GM10248 (cell line): ENCODE results near the gene EIF1B.

Experiments
- CTCF ChIA-PET: fragments of 300-600 bp; sonication (Branson Sonifier 250); formaldehyde crosslinking; extraction: SDS; loops from one replicate; lab custom pipeline; 2021; ENCODE audit warnings: antibody characterized with exemption; lab: Yijun Ruan, JAX
- POLR2A ChIA-PET: fragments of 350-650 bp; sonication (Branson Sonifier 250); formaldehyde crosslinking; extraction: SDS; loops from one replicate; lab custom pipeline; 2020; ENCODE audit warnings: antibody characterized with exemption; lab: Yijun Ruan, JAX
- DNase-seq: peaks from one replicate; pipeline ENCODE4 v3.0.0; 2012; ENCODE audit errors: extremely low spot score
- TF ChIP-seq, protein P1 (sequence below): IDR thresholded peaks from 2 replicates; pipeline ENCODE4 v1.5.1; 2012; ENCODE audit warnings: mild to moderate bottlenecking, low read depth; ENCODE audit errors: extremely low read depth, missing control alignments, control extremely low read depth

Gene EIF1B

GRCh38 chr3:40292637-40293349 is 16.7 kb upstream of the EIF1B start:
- CTCF ChIA-PET: interaction anchor here (1.0 to 1.9 kb wide), 2 partner anchors 14 to 101 kb away, joined by 3 to 7 read pairs; no protein-coding TSS in a partner anchor
- POLR2A ChIA-PET: no interaction called here
- TF ChIP-seq, protein P1, sequence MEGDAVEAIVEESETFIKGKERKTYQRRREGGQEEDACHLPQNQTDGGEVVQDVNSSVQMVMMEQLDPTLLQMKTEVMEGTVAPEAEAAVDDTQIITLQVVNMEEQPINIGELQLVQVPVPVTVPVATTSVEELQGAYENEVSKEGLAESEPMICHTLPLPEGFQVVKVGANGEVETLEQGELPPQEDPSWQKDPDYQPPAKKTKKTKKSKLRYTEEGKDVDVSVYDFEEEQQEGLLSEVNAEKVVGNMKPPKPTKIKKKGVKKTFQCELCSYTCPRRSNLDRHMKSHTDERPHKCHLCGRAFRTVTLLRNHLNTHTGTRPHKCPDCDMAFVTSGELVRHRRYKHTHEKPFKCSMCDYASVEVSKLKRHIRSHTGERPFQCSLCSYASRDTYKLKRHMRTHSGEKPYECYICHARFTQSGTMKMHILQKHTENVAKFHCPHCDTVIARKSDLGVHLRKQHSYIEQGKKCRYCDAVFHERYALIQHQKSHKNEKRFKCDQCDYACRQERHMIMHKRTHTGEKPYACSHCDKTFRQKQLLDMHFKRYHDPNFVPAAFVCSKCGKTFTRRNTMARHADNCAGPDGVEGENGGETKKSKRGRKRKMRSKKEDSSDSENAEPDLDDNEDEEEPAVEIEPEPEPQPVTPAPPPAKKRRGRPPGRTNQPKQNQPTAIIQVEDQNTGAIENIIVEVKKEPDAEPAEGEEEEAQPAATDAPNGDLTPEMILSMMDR: no peak
- no peak for DNase-seq

- DNase-seq: no peak
- TF ChIP-seq, protein P1: no peak
- ChIA-PET POLR2A (no interaction called here), CTCF (interaction anchor here (0.8 to 4.1 kb wide), 5 partner anchors 10 to 103 kb away, joined by 3 to 26 read pairs (median 6); partner anchors contain the start of gene EIF1B)
Observed at GRCh38 chr3:40294434-40294833, 15.1 kb upstream of the EIF1B start.

DNA sequence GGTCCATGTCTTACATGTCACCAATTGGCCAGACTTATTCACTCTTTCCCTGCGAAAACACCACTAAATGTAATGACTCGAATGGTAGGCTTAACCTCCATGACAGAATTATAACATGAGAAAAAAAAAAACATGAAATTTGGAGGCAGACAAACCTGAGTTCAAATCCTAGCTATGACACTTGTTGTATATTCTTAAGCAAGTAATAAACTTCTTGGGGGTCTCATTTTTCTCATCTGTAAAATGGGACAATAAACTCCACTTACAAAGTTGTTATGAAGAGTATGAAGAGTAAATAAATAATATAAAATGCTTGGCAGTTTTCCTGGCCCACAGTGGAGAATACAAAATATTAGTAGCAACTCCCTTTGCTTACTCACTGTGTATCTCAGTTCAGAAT is 11.4 kb upstream of the EIF1B start:
- DNase-seq: no peak
- POLR2A ChIA-PET: no interaction called here
- CTCF ChIA-PET: interaction anchor here (1.0 to 1.9 kb wide), 3 partner anchors 10 to 106 kb away, joined by 3 to 6 read pairs (median 3); no protein-coding TSS in a partner anchor

DNA sequence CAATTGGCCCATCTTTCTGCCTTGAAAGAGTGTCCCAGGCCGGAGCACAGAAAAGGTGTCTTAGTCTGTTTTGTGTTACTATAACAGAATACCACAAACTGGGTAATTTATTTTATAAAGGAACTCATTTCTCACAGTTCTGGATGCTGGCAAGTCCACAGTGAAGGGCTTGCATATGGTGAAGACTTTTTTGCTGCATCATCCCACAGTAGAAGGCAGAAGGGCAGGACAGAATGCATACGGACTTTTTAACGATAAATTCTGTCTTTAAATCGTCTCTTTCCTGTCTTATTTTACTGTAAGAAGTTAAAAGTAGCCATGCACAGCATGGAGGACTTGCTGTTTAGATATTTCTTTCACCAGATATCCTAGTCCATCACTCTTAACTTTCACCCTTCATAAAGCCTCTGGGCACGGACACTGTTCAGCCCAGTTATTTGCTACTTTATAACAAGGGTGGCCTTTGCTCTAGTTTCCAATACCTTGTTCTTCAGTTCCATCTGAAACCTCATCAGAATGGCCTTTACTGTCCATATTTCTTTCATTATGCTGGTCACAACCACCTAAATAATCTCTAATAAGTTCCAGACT is 10.3 kb upstream of the EIF1B start:
- no peak for DNase-seq
- ChIA-PET POLR2A (no interaction called here), CTCF (interaction anchor here (2.0 kb wide), 1 partner anchor 9 kb away, joined by 10 read pairs; no protein-coding TSS in a partner anchor)
- TF ChIP-seq, protein P1: no peak

More for the DNA sequence above, 11.4 kb upstream of the EIF1B start:
- TF ChIP-seq, protein P1: no peak

DNA sequence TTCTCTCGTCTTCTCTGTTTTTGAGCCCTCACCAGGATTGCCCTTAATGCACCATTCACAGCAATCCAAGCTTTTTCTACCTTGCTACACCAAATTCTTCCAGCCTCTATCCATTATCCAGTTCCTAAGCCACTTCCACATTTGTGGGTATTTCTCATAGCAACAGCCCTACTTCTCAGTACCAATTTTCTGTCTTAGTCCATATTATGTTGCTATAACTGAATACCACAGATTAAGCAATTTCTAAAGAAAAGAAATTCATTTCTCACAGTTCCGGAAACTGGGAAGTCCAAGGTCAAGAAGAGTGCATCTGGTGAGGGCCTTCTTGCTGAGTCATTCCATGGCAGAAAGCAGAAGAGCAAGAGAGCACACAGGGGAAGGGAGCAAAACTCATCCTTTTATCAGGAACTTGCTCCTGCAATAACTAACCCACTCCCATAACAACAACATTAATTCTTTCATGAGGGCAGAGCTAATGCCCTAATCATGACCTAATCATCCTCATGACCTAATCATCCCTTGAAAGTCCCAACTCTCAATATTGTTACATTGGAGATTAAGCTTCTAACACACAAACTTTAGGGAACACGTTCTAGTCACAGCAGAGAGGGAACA is 9.7 kb upstream of the EIF1B start:
- TF ChIP-seq, protein P1: no peak
- DNase-seq: no peak
- ChIA-PET POLR2A (no interaction called here), CTCF (interaction anchor here (1.1 to 2.0 kb wide), 3 partner anchors 9 to 108 kb away, joined by 4 to 10 read pairs (median 4); no protein-coding TSS in a partner anchor)

- CTCF ChIA-PET: no interaction called here
- TF ChIP-seq, protein P1: no peak
- no peak for DNase-seq
- POLR2A ChIA-PET: no interaction called here
Observed at GRCh38 chr3:40302784-40303183, 6.7 kb upstream of the EIF1B start.
